Neuron (in vitro differentiated cells): Measurements from ENCODE around the gene GRID2.

Experiments
- H2AFZ ChIP-seq: one replicate; pipeline ENCODE4 v1.6.1; 2013; ENCODE audit warnings: low read depth, mild to moderate bottlenecking, inconsistent platforms, low read length, moderate library complexity
- H3K27me3 ChIP-seq: one replicate; pipeline ENCODE4 v1.6.1; 2013; ENCODE audit warnings: low read length; ENCODE audit not compliant: insufficient read depth
- H3K36me3 ChIP-seq: one replicate; pipeline ENCODE4 v1.6.1; 2013; ENCODE audit warnings: low read length; ENCODE audit not compliant: insufficient read depth
- H3K4me1 ChIP-seq: one replicate; pipeline ENCODE4 v1.6.1; 2013; ENCODE audit warnings: low read length; ENCODE audit not compliant: insufficient read depth
- H3K4me3 ChIP-seq: 2 replicates; pipeline ENCODE4 v1.5.1; 2013; ENCODE audit warnings: mild to moderate bottlenecking, low read length, moderate library complexity
- H3K9me3 ChIP-seq: one replicate; pipeline ENCODE4 v1.6.1; 2013; ENCODE audit warnings: low read length

GRID2 gene

DNA sequence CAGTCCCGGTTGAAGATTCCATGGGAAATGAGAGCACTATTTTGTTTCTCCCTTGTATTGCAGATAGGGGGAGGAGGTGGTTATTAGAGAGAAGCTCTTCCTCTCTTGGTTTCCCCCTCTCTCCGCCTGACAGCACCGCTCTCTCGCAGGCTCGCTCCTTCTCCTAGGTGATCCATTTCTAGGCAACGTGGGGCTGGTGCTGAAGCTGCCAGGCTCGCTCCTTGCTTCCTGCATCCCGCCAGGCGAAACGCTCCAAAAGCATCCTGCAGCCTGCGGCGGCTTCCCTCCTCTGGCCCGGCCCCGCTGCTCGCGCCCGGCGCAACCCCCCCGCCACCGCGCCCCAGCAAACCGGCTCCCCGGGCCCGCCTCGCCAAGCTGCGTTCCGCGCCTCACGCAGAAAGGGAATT is at the start of gene GRID2:
Gene GRID2, plus strand, starts transcription at position 346 of the 407 bp plus-strand sequence.
- H2AFZ ChIP-seq, result peak within 1 kb of the TSS; percentile 94
- H3K9me3 ChIP-seq, result no peaks in the 10 kb centered on the region
- H3K36me3 ChIP-seq, result no peaks in the 10 kb centered on the region
- peak within 1 kb of the TSS; percentile 80 for H3K4me3 ChIP-seq
- peaks cover 8% of the 10 kb centered on the region for H3K27me3 ChIP-seq
- H3K4me1 ChIP-seq, result peaks cover 24% of the 10 kb centered on the region

GRCh38 chr4:92253986-92254671 is 49.6 kb upstream of the GRID2 start:
- Histone ChIP-seq H3K27me3 (no peaks in the 10 kb centered on the region), H2AFZ (no peak overlapping the region), H3K9me3 (peaks cover 6% of the 10 kb centered on the region), H3K4me1 (peaks cover 5% of the 10 kb centered on the region), H3K4me3 (no peak overlapping the region), H3K36me3 (no peaks in the 10 kb centered on the region)

DNA sequence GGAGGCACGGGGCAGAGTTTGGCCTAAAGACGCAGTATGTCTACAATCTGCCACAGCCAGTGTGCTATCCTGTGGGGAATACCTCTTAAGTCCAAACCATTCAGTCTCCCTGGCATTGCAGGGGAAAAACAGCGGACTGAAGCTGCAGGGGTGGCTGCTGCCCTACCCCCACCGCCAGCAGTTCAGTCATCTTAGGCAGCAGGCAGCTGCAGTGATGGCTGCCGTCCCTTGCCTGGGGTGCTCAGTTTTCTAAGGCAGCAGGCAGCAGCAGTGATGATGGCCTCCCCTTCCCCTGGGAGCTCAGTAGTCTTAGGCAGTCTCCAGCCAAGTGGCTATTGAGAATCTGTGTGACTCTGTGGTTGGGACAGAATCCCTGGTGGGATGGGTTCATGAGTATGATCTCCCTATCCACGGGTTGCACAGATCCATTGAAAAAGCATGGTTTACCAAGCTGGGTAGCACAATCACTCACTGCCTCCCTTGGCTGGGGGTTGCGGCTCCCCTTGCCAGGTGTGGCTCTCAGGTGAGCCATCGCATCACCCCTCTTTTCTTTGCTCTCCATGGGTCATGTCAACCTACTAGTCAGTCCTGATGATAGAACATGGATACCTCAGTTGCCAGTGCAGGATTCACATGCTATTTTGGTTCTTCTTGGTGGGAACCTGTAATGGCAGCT is 48.9 kb upstream of the GRID2 start:
- no peaks in the 10 kb centered on the region for H3K36me3 ChIP-seq
- H3K9me3 ChIP-seq, result peaks cover 6% of the 10 kb centered on the region
- H3K27me3 ChIP-seq, result no peaks in the 10 kb centered on the region
- no peaks in the 10 kb centered on the region for H3K4me1 ChIP-seq
- no peak overlapping the region for H2AFZ ChIP-seq
- no peak overlapping the region for H3K4me3 ChIP-seq

- peaks cover 6% of the 10 kb centered on the region for H3K9me3 ChIP-seq
- no peak overlapping the region for H3K4me3 ChIP-seq
- no peaks in the 10 kb centered on the region for H3K36me3 ChIP-seq
- no peaks in the 10 kb centered on the region for H3K27me3 ChIP-seq
- no peak overlapping the region for H2AFZ ChIP-seq
- no peaks in the 10 kb centered on the region for H3K4me1 ChIP-seq
Measured at GRCh38 chr4:92255920-92256244, 47.9 kb upstream of the GRID2 start.

- Histone ChIP-seq H3K27me3 (no peaks in the 10 kb centered on the region), H3K36me3 (no peaks in the 10 kb centered on the region), H3K9me3 (peaks cover 6% of the 10 kb centered on the region), H3K4me1 (no peaks in the 10 kb centered on the region), H3K4me3 (no peak overlapping the region), H2AFZ (no peak overlapping the region)
Measured at GRCh38 chr4:92257931-92258857, 45.6 kb upstream of the GRID2 start.

- Histone ChIP-seq H3K4me1 (peaks cover 7% of the 10 kb centered on the region), H3K36me3 (no peaks in the 10 kb centered on the region), H3K27me3 (no peaks in the 10 kb centered on the region), H2AFZ (no peak overlapping the region), H3K9me3 (peaks cover under 1% of the 10 kb centered on the region), H3K4me3 (no peak overlapping the region)
Measured at GRCh38 chr4:92261256-92261655, 42.5 kb upstream of the GRID2 start.

DNA sequence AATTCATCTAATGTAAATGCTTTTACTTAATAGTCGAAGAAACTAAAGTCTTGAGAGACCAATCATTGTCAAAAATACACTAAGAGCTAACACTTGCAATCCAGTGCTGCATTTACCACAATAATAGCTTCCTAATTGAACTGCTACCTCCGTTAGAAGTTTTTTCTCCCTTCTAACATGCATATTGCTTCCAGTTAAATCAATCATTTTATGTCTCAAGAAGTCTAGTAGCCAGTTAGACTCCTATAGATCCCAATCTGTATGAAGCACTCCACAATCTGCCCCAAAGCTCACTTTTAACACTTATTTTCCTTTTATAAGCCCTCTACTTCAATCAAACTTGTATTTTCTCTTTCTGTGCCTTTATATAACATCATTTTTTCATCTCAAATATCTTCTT is 41.4 kb upstream of the GRID2 start:
- Histone ChIP-seq H2AFZ (no peak overlapping the region), H3K9me3 (no peaks in the 10 kb centered on the region), H3K4me3 (no peak overlapping the region), H3K4me1 (peaks cover 7% of the 10 kb centered on the region), H3K27me3 (no peaks in the 10 kb centered on the region), H3K36me3 (no peaks in the 10 kb centered on the region)

DNA sequence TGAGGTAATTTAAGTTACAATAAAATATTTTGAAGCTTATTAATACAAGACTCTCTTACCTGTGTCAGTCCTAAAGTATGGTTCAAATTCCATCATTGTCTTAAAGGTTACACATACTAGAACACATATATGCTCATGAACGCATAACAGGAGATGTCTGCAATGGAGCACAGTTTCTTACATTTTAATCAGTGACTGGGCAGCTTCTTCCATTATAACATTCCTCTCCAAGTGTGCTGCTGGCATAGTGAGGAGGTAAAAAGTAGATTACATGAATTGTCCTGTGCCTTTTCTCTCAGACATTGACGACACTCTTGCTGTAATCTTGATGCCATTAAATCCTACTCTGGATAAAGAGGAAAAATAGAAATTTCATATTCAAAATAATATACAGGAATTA is 40.8 kb upstream of the GRID2 start:
- H3K27me3 ChIP-seq, result no peaks in the 10 kb centered on the region
- H3K4me3 ChIP-seq, result no peak overlapping the region
- no peaks in the 10 kb centered on the region for H3K36me3 ChIP-seq
- H2AFZ ChIP-seq, result no peak overlapping the region
- peaks cover 7% of the 10 kb centered on the region for H3K4me1 ChIP-seq
- H3K9me3 ChIP-seq, result no peaks in the 10 kb centered on the region

DNA sequence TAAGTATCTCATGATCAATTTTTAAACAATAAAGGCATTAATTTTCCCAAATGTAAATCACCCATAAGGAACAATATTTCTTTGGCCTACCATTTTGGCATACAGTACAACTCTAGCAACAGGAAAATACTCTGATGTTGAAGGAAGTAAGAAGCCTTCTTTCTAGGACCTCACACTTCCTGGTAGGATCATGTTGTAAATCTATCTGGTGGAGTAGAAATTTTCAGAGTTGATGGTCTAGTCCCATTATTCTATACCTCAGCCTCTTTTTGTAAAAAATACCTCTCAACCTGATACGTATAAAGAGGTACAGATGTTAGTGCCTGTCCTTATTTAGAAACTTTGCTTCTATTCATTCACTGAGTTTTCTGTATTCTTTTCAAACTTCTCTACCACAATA is 40.2 kb upstream of the GRID2 start:
- no peaks in the 10 kb centered on the region for H3K9me3 ChIP-seq
- H3K27me3 ChIP-seq, result no peaks in the 10 kb centered on the region
- H3K36me3 ChIP-seq, result no peaks in the 10 kb centered on the region
- no peak overlapping the region for H2AFZ ChIP-seq
- H3K4me3 ChIP-seq, result no peak overlapping the region
- H3K4me1 ChIP-seq, result peaks cover 7% of the 10 kb centered on the region

DNA sequence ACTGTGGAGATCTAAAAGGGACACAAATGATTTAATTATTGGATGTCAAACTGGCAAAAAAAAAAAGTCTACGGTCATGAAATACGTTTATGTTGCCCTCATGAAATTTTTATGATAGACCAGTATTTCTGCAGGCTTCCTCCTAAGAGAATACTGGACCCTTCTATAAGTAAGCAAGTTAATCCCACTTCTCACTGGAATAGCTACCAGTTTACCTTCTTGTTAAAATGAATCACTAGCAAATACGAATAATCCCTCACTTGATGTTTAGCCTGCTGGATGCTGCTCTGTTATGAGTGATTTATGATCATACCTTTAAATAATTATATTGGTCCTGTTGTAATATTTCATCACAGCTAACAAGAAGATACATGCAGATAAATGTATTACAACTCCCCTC is 39.6 kb upstream of the GRID2 start:
- Histone ChIP-seq H3K36me3 (no peaks in the 10 kb centered on the region), H3K4me3 (no peak overlapping the region), H3K4me1 (peaks cover 7% of the 10 kb centered on the region), H3K9me3 (no peaks in the 10 kb centered on the region), H2AFZ (no peak overlapping the region), H3K27me3 (no peaks in the 10 kb centered on the region)

DNA sequence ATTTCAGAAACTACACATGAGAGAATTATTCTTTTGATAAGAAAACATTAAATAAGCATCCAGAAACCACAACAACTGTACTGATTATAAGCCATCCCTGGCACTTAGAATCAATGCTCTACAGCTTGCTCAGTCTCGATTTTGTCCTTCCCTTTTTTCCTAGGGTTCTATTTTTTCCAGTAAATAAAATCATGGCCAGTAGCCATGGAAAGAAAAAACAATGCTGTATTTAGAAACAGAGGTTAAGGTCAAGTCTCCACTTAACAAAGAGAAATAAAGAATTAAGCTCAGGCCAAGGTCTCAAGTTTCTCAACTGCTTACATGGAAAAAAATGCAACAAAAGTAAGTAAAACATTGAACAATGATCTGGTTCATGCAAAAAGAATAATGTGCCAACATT is 38.7 kb upstream of the GRID2 start:
- Histone ChIP-seq H3K36me3 (no peaks in the 10 kb centered on the region), H3K4me3 (no peak overlapping the region), H3K9me3 (no peaks in the 10 kb centered on the region), H2AFZ (no peak overlapping the region), H3K4me1 (peaks cover 7% of the 10 kb centered on the region), H3K27me3 (no peaks in the 10 kb centered on the region)

DNA sequence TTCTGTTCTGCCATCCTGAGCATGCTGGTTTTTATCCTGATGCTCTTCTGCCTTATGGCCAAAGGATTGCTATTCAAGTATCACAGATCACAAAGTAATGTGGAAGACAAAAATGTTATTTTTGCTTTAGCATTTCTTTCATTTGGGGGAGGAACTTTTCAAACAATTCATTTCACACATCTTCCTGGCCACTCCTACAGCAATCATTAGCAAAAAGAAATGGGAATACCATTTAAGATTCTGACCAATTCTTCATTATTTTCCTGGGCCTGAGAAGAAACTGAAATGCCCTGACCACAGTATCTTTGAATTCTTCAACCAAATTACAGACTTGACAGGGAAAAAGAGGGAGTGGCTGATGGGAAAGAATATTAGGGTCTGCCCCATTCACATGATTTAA is 38.0 kb upstream of the GRID2 start:
- no peak overlapping the region for H3K4me3 ChIP-seq
- peaks cover 7% of the 10 kb centered on the region for H3K4me1 ChIP-seq
- no peaks in the 10 kb centered on the region for H3K9me3 ChIP-seq
- no peak overlapping the region for H2AFZ ChIP-seq
- H3K36me3 ChIP-seq, result no peaks in the 10 kb centered on the region
- H3K27me3 ChIP-seq, result no peaks in the 10 kb centered on the region

- Histone ChIP-seq H3K4me3 (no peak overlapping the region), H2AFZ (no peak overlapping the region), H3K4me1 (peaks cover 7% of the 10 kb centered on the region), H3K27me3 (no peaks in the 10 kb centered on the region), H3K9me3 (no peaks in the 10 kb centered on the region), H3K36me3 (no peaks in the 10 kb centered on the region)
Measured at GRCh38 chr4:92266521-92266920, 37.2 kb upstream of the GRID2 start.
